GM12875 (cell line): Measurements from ENCODE around the gene YEATS2.
"Not testable (repeated sequence)": the region's sequence is repeated elsewhere in the genome, so short reads cannot be mapped to it uniquely, and the experiment has no call there.

Experiments used
- H3K4me3 ChIP-seq: one replicate; pipeline ENCODE4 v1.5.1; 2011; ENCODE audit warnings: low read depth, low read length, control low read depth
- CTCF ChIP-seq: IDR thresholded peaks from 2 replicates; pipeline ENCODE4 v1.5.1; 2011; ENCODE audit warnings: low read depth, mild to moderate bottlenecking, control low read depth, inconsistent platforms, low read length, moderate library complexity, borderline replicate concordance; ENCODE audit not compliant: insufficient read depth

The YEATS2 gene

DNA sequence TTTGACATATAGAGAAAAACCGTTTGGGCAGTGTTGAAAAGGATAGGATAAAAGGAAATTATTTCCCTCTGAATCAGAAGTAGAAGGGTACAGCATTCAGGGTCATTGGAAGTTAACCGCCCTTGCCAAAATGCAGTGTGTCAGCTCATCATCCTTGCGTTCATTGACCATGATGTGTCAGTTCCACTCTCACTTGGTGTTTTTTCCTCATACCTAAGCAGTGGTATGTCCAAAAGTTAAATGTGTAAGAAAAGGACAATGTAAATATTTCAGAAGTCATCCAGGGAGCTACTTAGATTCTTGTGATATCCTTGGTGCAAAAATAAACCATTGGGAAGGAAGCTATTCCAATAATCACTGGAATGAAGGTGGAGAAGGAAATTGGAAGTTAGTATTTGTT is 77.0 kb downstream of the YEATS2 start:
- no peak for TF ChIP-seq CTCF
- H3K4me3 ChIP-seq, result no peak overlapping the region

- no peak overlapping the region for H3K4me3 ChIP-seq
- TF ChIP-seq CTCF, result no peak
Measured at GRCh38 chr3:183775781-183776180, 78.2 kb downstream of the YEATS2 start.

- H3K4me3 ChIP-seq, result not testable (repeated sequence)
Measured at GRCh38 chr3:183776451-183776850, 78.9 kb downstream of the YEATS2 start.

DNA sequence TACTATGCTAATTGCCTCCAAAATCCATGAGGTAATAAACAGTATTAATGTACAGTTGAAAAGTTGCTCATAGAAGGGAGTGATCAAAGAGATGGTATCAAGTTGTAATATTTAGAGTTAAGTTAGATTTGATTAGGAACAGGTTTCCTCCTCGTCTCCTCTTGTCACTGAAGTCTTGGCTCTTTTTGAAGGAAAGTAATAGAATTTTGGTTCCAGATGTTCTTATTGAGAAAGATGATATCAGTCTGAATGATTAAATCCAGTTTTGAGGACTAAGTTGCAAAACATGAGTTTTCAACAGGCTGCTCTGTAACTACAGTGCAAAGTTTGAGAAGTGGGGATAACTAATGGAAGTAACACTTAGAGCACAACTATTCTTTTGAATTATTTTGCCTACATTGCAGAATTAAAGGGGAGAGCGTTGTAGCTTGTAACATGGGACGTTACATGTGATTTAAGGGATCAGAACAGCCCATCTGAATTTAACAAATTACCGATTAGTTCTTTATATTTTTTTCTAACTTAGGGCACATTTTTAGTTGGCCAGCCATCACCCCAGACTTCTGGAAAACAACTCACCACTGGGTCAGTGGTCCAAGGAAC is 79.5 kb downstream of the YEATS2 start:
- no peak overlapping the region for H3K4me3 ChIP-seq
- TF ChIP-seq CTCF, result no peak

DNA sequence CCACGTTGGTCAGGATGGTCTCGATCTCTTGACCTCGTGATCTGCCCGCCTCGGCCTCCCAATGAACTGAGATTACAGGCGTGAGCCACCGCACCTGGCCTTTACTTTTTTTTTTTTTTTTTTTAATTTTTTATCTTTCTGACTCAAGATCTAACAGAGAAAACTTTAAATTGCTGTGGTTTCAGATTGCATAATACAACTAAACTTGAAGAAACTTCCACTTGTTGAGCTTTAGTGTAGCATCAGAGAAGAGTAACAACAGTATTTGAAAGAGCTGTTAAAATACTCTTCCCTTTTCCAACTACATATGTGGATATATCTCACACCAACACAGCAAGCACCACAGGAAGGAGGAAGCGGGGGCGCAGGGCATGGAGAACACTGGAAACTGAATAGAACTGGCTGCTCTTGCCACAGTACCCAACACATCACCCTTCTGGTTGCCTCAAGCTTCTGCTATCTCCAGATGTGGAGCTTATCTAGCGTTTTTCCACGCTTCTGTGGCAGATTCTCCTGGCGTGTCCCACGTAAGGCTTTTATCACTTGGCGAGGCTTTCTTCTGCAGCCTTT is 82.4 kb downstream of the YEATS2 start:
- no peak overlapping the region for H3K4me3 ChIP-seq
- TF ChIP-seq CTCF, result no peak

GRCh38 chr3:183781246-183781645 is 83.6 kb downstream of the YEATS2 start:
- H3K4me3 ChIP-seq, result no peak overlapping the region
- no peak for TF ChIP-seq CTCF

DNA sequence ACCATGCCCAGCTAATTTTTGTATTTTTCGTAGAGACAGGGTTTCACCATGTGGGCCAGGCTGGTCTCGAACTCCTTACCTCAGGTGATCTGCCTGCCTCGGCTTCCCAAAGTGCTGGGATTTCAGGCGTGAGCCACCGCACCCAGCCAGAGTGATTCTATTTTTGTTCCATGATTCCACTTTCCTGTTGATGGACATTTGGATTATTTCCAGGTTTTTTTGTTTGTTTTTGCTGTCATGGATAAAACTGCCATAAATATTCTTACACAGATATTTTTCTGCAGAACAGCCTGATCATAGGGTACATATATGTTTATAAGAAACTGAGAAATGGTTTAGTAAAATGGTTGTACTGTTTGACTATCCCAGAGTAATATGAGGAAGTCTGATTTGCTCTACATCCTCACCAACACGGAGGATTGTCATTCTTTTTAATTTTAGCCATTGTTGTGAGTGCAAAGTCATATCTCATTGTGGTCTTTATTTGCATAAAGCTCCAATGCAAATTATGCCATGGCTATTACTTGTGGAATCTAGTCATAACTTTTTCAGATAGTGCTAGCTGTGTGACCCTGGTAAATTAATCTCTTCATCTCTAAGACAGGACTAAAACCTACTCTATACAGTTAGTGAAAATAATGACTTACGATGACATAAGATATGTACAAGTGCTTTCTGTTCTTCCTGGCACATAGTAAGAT is 85.1 kb downstream of the YEATS2 start:
- TF ChIP-seq CTCF, result no peak
- no peak overlapping the region for H3K4me3 ChIP-seq

- H3K4me3 ChIP-seq, result not testable (repeated sequence)
Measured at GRCh38 chr3:183784503-183784902, 86.9 kb downstream of the YEATS2 start.
